ENCODE data around the gene OTOG.

The OTOG gene

DNA sequence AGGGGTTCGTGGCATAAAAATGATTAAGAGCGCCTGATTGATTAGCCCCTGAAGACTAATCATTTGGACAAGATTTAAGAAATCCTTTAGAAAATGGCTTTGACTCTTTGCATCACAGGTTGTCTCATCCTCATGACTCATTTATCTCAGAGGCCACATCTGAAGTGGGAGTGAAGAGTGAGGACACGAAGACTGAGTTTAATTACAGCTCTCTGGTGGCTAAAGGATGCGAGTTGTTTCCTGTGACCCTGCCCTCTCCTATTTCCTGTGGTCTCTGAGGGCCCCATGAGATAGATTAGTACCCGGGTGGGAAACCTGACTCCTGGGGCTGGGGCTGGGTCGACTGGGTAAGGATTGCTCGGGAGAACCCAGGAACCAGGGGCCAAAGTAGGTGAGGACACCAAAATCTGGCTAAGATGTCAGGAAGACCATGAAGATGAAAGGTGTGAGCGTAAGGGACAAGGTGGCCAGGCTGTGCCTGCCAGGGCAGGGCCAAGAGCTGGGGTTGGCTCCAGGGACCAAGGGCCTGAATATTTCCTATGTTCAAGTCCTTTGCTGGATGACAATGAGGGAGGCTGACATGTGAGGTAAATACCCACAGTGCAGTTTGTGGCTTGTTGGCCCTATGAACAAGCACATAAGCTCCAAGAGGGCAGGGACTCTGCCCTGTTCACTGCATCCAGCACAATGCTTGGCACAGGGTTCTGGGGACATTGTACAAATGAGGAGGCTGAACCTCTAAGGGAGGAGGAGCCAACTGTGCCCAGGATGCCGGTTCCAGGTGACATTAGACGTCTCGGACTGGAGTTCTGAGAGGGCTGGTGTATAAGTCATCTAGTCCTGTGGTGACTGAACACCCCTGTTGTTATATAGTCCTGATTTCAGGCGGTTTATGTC lies 3.6 kb downstream of the OTOG start:
- peaks cover 71% of the 10 kb centered on the region for H3K4me1 Mint-ChIP-seq
- H3K9me3 Mint-ChIP-seq = no peaks in the 10 kb centered on the region
- H3K27me3 Mint-ChIP-seq (ENCODE audit: low read depth, poor library complexity) = peaks cover 11% of the 10 kb centered on the region
- H3K27ac Mint-ChIP-seq = peak overlapping the region; percentile 74
- peaks cover 11% of the 10 kb centered on the region for H3K36me3 Mint-ChIP-seq (ENCODE audit: low read depth)
- peak overlapping the region; percentile 35 for H3K4me3 Mint-ChIP-seq
- TF ChIP-seq, protein P1, sequence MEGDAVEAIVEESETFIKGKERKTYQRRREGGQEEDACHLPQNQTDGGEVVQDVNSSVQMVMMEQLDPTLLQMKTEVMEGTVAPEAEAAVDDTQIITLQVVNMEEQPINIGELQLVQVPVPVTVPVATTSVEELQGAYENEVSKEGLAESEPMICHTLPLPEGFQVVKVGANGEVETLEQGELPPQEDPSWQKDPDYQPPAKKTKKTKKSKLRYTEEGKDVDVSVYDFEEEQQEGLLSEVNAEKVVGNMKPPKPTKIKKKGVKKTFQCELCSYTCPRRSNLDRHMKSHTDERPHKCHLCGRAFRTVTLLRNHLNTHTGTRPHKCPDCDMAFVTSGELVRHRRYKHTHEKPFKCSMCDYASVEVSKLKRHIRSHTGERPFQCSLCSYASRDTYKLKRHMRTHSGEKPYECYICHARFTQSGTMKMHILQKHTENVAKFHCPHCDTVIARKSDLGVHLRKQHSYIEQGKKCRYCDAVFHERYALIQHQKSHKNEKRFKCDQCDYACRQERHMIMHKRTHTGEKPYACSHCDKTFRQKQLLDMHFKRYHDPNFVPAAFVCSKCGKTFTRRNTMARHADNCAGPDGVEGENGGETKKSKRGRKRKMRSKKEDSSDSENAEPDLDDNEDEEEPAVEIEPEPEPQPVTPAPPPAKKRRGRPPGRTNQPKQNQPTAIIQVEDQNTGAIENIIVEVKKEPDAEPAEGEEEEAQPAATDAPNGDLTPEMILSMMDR (IDR thresholded peaks at IDR 0.05) = no peak
- no peak for DNase-seq

GRCh38 chr11:17551347-17552040 lies 4.4 kb downstream of the OTOG start:
- peaks cover 16% of the 10 kb centered on the region for H3K36me3 Mint-ChIP-seq (ENCODE audit: low read depth)

GRCh38 chr11:17552041-17552355 lies 4.9 kb downstream of the OTOG start:
- Mint-ChIP-seq H3K9me3 (no peaks in the 10 kb centered on the region), H3K27ac (no peak overlapping the region), H3K4me3 (no peak overlapping the region), H3K36me3 (ENCODE audit: low read depth) (peaks cover 21% of the 10 kb centered on the region), H3K27me3 (ENCODE audit: low read depth, poor library complexity) (peaks cover 10% of the 10 kb centered on the region), H3K4me1 (peaks cover 58% of the 10 kb centered on the region)
- DNase-seq = no peak
- TF ChIP-seq, protein P1 (IDR thresholded peaks at IDR 0.05) = no peak

More at GRCh38 chr11:17551347-17552040, 4.4 kb downstream of the OTOG start:
- TF ChIP-seq, protein P1 (IDR thresholded peaks at IDR 0.05) = no peak
- H3K27me3 Mint-ChIP-seq (ENCODE audit: low read depth, poor library complexity) = peaks cover 10% of the 10 kb centered on the region
- H3K4me1 Mint-ChIP-seq = peaks cover 63% of the 10 kb centered on the region
- no peaks in the 10 kb centered on the region for H3K9me3 Mint-ChIP-seq
- no peak overlapping the region for H3K4me3 Mint-ChIP-seq
- no peak for DNase-seq
- peak overlapping the region; percentile 29 for H3K27ac Mint-ChIP-seq

GRCh38 chr11:17552392-17553248 lies 5.6 kb downstream of the OTOG start:
- H3K9me3 Mint-ChIP-seq = no peaks in the 10 kb centered on the region
- peaks cover 9% of the 10 kb centered on the region for H3K27me3 Mint-ChIP-seq (ENCODE audit: low read depth, poor library complexity)
- H3K4me1 Mint-ChIP-seq = peaks cover 52% of the 10 kb centered on the region
- no peak overlapping the region for H3K4me3 Mint-ChIP-seq
- no peak for DNase-seq
- peaks cover 22% of the 10 kb centered on the region for H3K36me3 Mint-ChIP-seq (ENCODE audit: low read depth)
- TF ChIP-seq, protein P1 (IDR thresholded peaks at IDR 0.05) = no peak
- H3K27ac Mint-ChIP-seq = no peak overlapping the region

DNA sequence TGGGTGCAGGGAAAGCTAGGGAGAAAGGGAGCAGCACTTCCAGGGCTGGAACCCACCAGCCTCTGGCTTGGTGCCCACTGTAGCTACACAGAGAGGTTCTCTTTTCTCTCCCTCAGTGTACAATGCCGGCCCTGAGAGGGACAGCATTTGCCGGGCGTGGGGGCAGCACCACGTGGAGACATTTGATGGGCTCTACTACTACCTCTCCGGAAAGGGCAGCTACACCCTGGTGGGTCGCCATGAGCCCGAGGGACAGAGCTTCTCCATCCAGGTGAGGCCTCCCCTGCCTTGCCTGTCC lies 6.1 kb downstream of the OTOG start:
- TF ChIP-seq, protein P1 (IDR thresholded peaks at IDR 0.05) = no peak
- no peak overlapping the region for H3K4me3 Mint-ChIP-seq

More for the DNA sequence above, 6.1 kb downstream of the OTOG start:
- Mint-ChIP-seq H3K27me3 (ENCODE audit: low read depth, poor library complexity) (peaks cover 8% of the 10 kb centered on the region), H3K27ac (no peak overlapping the region), H3K4me1 (peaks cover 46% of the 10 kb centered on the region), H3K36me3 (ENCODE audit: low read depth) (peaks cover 23% of the 10 kb centered on the region), H3K9me3 (no peaks in the 10 kb centered on the region)
- DNase-seq = no peak

All from nephron progenitor cell (in vitro differentiated cells).